GM12878 (cell line): ENCODE results near the gene WDR48. TPM values are rescaled to one million over a fixed set of nuclear protein-coding genes. Genes with fewer than 3 reads are reported as not detected.
A peak's percentile ranks its signal among the peaks of the same experiment; 100 is the strongest.

Experiments
- ATAC-seq: fragments of 200-7000 bp; cut with Tn5 transposase; 3 replicates; pipeline ENCODE4 v1.9.1; 2020; ENCODE audit warnings: mild to moderate bottlenecking, moderate library complexity
- BruUV-seq: library from RNA; stranded (reverse); fragments of 400-500 nt; replicated peaks from 2 replicates; lab custom pipeline; 2021; lab: Mats Ljungman, UMichigan
- CTCF ChIA-PET: fragments of 300-600 bp; sonication (Branson Sonifier 250); formaldehyde crosslinking; extraction: SDS; loops from one replicate; lab custom pipeline; 2021; ENCODE audit warnings: inconsistent platforms; lab: Yijun Ruan, JAX
- POLR2A ChIA-PET: fragments of 350-600 bp; formaldehyde crosslinking; extraction: SDS; loops from one replicate; lab custom pipeline; 2021; ENCODE audit warnings: inconsistent platforms; lab: Charles Lee
- RAD21 ChIA-PET: fragments of 300-600 bp; sonication (Branson Sonifier 250); formaldehyde crosslinking; loops from one replicate; lab custom pipeline; 2023; ENCODE audit warnings: antibody characterized with exemption; ENCODE audit not compliant: unreplicated experiment; lab: Charles Lee
- SMC1A ChIA-PET: fragments of 300-600 bp; sonication (Branson Sonifier 250); formaldehyde crosslinking; loops from one replicate; lab custom pipeline; 2023; ENCODE audit not compliant: unreplicated experiment, uncharacterized antibody; lab: Charles Lee
- DNase-seq: peaks from one replicate; pipeline ENCODE4 v3.0.0-alpha.2; 2011; ENCODE audit warnings: low read depth, low spot score
- FAIRE-seq: peaks from 3 replicates; lab custom pipeline; 2011; peaks lifted over from hg19 to GRCh38; lab: Jason Lieb, UNC
- H2AFZ ChIP-seq: 2 replicates; pipeline ENCODE4 v1.6.0; 2011; ENCODE audit warnings: low read depth, low read length, control low read depth; ENCODE audit not compliant: control insufficient read depth
- H3K27ac ChIP-seq: 2 replicates; pipeline ENCODE4 v1.5.1; 2011; ENCODE audit warnings: control low read depth; ENCODE audit not compliant: control insufficient read depth, insufficient read depth
- H3K27me3 ChIP-seq, 2 experiments: replicated peaks in 1 of 2; 2 replicates each; pipeline versions ENCODE4 v1.6.0 to v1.6.1; 2011; ENCODE audit warnings: low read length in 1 of 2; ENCODE audit not compliant: control insufficient read depth in 2 of 2, insufficient read depth in 2 of 2
- H3K36me3 ChIP-seq, 2 experiments: 2 replicates each; pipeline ENCODE4 v1.5.1; 2011; ENCODE audit warnings: low read length in 1 of 2; ENCODE audit not compliant: control insufficient read depth in 2 of 2, insufficient read depth in 2 of 2
- H3K4me1 ChIP-seq: 2 replicates; pipeline ENCODE4 v1.6.1; 2011; ENCODE audit warnings: mild to moderate bottlenecking, low read length, moderate library complexity, mixed read lengths; ENCODE audit not compliant: control insufficient read depth, insufficient read depth
- H3K4me2 ChIP-seq: 2 replicates; pipeline ENCODE4 v1.6.0; 2011; ENCODE audit warnings: control low read depth; ENCODE audit not compliant: control insufficient read depth, insufficient read depth
- H3K4me3 ChIP-seq: fragments of 200-600 bp; sonication (generic); 2 replicates; pipeline ENCODE4 v1.5.1; 2016
- H3K79me2 ChIP-seq: 2 replicates; pipeline ENCODE4 v1.6.0; 2011; ENCODE audit warnings: low read length; ENCODE audit not compliant: control insufficient read depth, insufficient read depth
- H3K9ac ChIP-seq: 2 replicates; pipeline ENCODE4 v1.8.0; 2011; ENCODE audit warnings: low read length, control low read depth, mixed read lengths; ENCODE audit not compliant: control insufficient read depth, insufficient read depth
- H3K9me3 ChIP-seq: replicated peaks from 3 replicates; pipeline ENCODE4 v1.5.1; 2011; ENCODE audit warnings: mild to moderate bottlenecking, low read length; ENCODE audit not compliant: control insufficient read depth, insufficient read depth
- H4K20me1 ChIP-seq: 2 replicates; pipeline ENCODE4 v1.6.0; 2011; ENCODE audit not compliant: control insufficient read depth, insufficient read depth
- HDAC2 ChIP-seq: fragments of 200-600 bp; sonication (generic); IDR thresholded peaks from 2 replicates; pipeline ENCODE4 v1.6.1; 2017
- HDGF ChIP-seq: fragments of 450-650 bp; IDR thresholded peaks from 2 replicates; pipeline ENCODE4 v1.6.1; 2016; ENCODE audit warnings: antibody characterized with exemption
- MTA2 ChIP-seq: fragments of 450-650 bp; IDR thresholded peaks from 2 replicates; pipeline ENCODE4 v1.6.1; 2016; ENCODE audit warnings: low read depth, mild to moderate bottlenecking, moderate library complexity
- SMAD1 ChIP-seq: fragments of 450-650 bp; IDR thresholded peaks from 2 replicates; pipeline ENCODE4 v1.6.1; 2018; ENCODE audit warnings: mild to moderate bottlenecking, low read depth; ENCODE audit not compliant: partially characterized antibody
- SMARCA5 ChIP-seq: fragments of 450-650 bp; IDR thresholded peaks from 2 replicates; pipeline ENCODE4 v1.6.1; 2017; ENCODE audit warnings: mild to moderate bottlenecking
- SREBF1 ChIP-seq: IDR thresholded peaks from 2 replicates; pipeline ENCODE4 v1.6.1; 2012; ENCODE audit warnings: mild to moderate bottlenecking, low read length
- ZNF217 ChIP-seq: fragments of 450-650 bp; IDR thresholded peaks from 2 replicates; pipeline ENCODE4 v1.6.1; 2017; ENCODE audit warnings: antibody characterized with exemption, mild to moderate bottlenecking
- ZZZ3 ChIP-seq: IDR thresholded peaks from 2 replicates; pipeline ENCODE4 v1.6.1; 2011; ENCODE audit warnings: low read depth; ENCODE audit not compliant: control insufficient read depth, insufficient read length
- WGBS: methylation state at CpG from one replicate; pipeline ENCODE4 v1.1.6; 2016; ENCODE audit warnings: low lambda C conversion rate; ENCODE audit not compliant: insufficient replicate concordance, insufficient coverage; ENCODE audit errors: missing lambda C conversion rate; 5-methylcytosine and 5-hydroxymethylcytosine counted together
- in situ Hi-C: fragments of 300-500 bp; cut with MboI; formaldehyde crosslinking; loops from 9 replicates; pipeline ENCODE4 v1.14.3; 2018; ENCODE audit warnings: mixed read lengths
- intact Hi-C: fragments of 100-400 bp; cut with micrococcal nuclease; formaldehyde crosslinking; loops from one replicate; pipeline ENCODE4 v1.14.2; 2022; ENCODE audit not compliant: unreplicated experiment
- polyA plus RNA-seq, 11 experiments: library from polyadenylated mRNA; depleted of rRNA in 4 of 11; unstranded in 6 of 11; stranded (reverse) in 5 of 11; fragments of >200 nt; fragmentation: Nextera tagmentation in 4 of 11; fragmentation: Illumina TruSeq in 1 of 11; extraction: Ambion mirVana in 4 of 11; extraction: Trizol in 1 of 11; gene quantifications; 1 replicate in 1 of 11; 2 replicates in 10 of 11; pipeline versions ENCODE4 v1.2.1 to v1.2.3, GENCODE V29; 2011 to 2016; ENCODE audit warnings: inconsistent platforms in 2 of 11, missing spikeins in 2 of 11, low read depth in 1 of 11
- total RNA-seq, 4 experiments: library from RNA; depleted of rRNA in 3 of 4; stranded (reverse); fragments of >200 nt in 3 of 4; fragmentation: Illumina TruSeq in 1 of 4; extraction: Trizol in 1 of 4; gene quantifications; 2 replicates each; pipeline versions ENCODE4 v1.2.1 to v1.2.3, GENCODE V29; 2013 to 2021
- TF ChIP-seq, protein P1 (sequence below), 3 experiments: IDR thresholded peaks in 2 of 3; conservative IDR thresholded peaks in 1 of 3; 2 replicates each; pipeline ENCODE4 v1.5.1; 2011; ENCODE audit warnings: low read depth in 3 of 3, low read length in 3 of 3, mild to moderate bottlenecking in 3 of 3, control low read depth in 2 of 3, moderate library complexity in 2 of 3, inconsistent platforms in 1 of 3, mixed read lengths in 1 of 3; ENCODE audit not compliant: control insufficient read depth in 2 of 3, insufficient read depth in 1 of 3; ENCODE audit errors: extremely low read depth in 1 of 3
- TF ChIP-seq, protein P2 (sequence below): fragments of 450-650 bp; IDR thresholded peaks from 2 replicates; pipeline ENCODE4 v1.6.1; 2016; ENCODE audit warnings: mild to moderate bottlenecking

The WDR48 gene
- total and polyA plus RNA-seq, 10 of the 15 experiments (the other 5 are each of a cell fraction or from before 2014, with no cell fraction given) = 16.8 to 43.8 (median 29.0) TPM

DNA sequence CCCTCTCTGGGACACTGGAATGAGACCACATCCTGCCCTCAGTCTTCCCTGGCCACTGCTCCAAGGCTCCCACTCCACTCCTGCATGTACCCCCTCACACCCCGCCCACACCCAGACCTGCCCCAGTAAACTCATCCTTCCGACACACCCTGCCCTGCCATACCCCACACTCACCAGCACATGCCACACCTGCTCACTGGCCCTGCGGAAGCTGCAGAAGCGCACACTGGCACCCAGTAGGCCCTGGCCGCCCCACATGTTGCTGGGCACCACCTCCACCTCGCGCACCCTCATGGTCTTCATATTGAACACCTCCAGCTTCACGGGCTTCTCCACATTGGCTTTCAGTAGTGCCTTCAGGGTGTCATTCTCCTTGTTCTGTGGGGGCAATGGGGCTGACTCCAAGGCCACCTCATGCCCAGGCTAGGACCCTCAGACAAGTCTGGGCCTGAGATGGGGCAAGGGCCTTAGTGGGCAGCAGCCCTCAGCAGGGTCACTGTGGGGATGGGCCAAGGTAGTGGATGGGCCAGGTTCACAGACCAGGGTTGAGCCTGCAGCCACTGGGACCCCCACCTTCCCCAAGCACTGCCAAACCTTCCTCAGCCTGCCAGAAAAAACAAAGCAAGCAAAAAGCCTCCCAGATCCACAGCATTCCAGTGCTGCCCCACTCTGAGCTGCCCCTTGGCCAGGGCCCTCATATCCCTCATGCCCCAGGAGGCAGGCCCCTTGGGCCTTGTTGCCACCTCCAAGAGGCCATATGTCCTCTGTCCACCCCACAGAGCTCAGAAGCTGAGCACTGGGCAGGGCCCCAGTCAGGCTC is 50.9 kb downstream of the WDR48 start:
- H3K4me1 ChIP-seq = peaks cover 10% of the 10 kb centered on the region
- SMC1A ChIA-PET = interaction anchor here (1.1 kb wide), 1 partner anchor 83 kb away, joined by 4 read pairs; no protein-coding TSS in a partner anchor
- no peaks in the 10 kb centered on the region for H3K9me3 ChIP-seq
- H3K4me3 ChIP-seq = no peak overlapping the region
- POLR2A ChIA-PET = no interaction called here
- CTCF ChIA-PET = interaction anchor here (0.7 to 3.4 kb wide), 3 partner anchors 11 to 185 kb away, joined by 3 to 33 read pairs (median 5); no protein-coding TSS in a partner anchor
- no peak for FAIRE-seq
- no peaks in the 10 kb centered on the region for H3K27me3 ChIP-seq
- 97% methylated on average over 8 of the region's 8 CpGs for WGBS
- TF ChIP-seq SREBF1 (no peak), SMARCA5 (no peak), HDAC2 (no peak), ZZZ3 (no peak), HDGF (no peak)
- DNase-seq = no peak
- H2AFZ ChIP-seq = no peak overlapping the region
- no TSS peak for BruUV-seq
- no peak overlapping the region for H3K9ac ChIP-seq
- no peak overlapping the region for H3K27ac ChIP-seq
- intact Hi-C loops = no loop called here
- H3K4me2 ChIP-seq = no peak overlapping the region
- no peak for ATAC-seq
- RAD21 ChIA-PET = interaction anchor here (0.7 to 3.4 kb wide), 3 partner anchors 75 to 186 kb away, joined by 3 to 25 read pairs (median 4); no protein-coding TSS in a partner anchor
- no peaks in the 10 kb centered on the region; the same call in 1 of the 2 replicates for H4K20me1 ChIP-seq
- peaks cover 13% of the 10 kb centered on the region for H3K79me2 ChIP-seq
- in situ Hi-C loops = loop anchor here (5.0 kb wide), 1 partner anchor 180 kb away; the partner anchor contains the start of gene CX3CR1
- H3K36me3 ChIP-seq = peaks cover 0 to 26% of the 10 kb centered on the region in 2 experiments; a peak in 3 of 4 replicates

DNA sequence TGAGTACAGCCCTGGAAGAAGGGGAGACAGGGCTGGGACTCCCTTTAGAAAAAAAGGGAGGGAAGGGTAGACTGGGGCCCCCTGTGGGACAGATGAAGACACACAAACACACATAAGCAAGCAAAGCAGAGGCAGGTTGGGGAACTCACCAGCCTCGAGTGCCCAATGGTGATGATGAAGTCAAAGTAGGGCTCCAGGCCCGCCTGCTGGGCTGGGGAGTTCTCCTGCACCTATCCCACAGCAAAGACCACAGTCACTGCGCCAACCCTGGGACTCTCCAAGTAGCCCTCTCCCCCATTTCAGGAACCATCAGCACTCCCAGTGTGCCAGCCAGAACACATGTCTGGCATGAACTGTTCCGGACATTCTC is 51.5 kb downstream of the WDR48 start:
- Histone ChIP-seq H3K27ac (no peak overlapping the region), H4K20me1 (no peaks in the 10 kb centered on the region; the same call in 1 of the 2 replicates), H3K4me2 (no peak overlapping the region), H3K9ac (no peak overlapping the region), H3K36me3 (peaks cover 0 to 20% of the 10 kb centered on the region in 2 experiments; a peak in 3 of 4 replicates), H3K27me3 (no peaks in the 10 kb centered on the region), H3K4me1 (peaks cover 16% of the 10 kb centered on the region), H3K9me3 (no peaks in the 10 kb centered on the region), H3K4me3 (no peak overlapping the region), H3K79me2 (peaks cover 14% of the 10 kb centered on the region), H2AFZ (no peak overlapping the region)
- FAIRE-seq (peak; percentile 35), DNase-seq (no peak), ATAC-seq (peak; percentile 5)
- in situ Hi-C loops = loop anchor here (5.0 kb wide), 1 partner anchor 179 kb away; the partner anchor contains the start of gene CX3CR1
- 87% methylated on average over 4 of the region's 4 CpGs for WGBS
- no TSS peak for BruUV-seq
- CTCF ChIA-PET = interaction anchor here (0.7 to 3.4 kb wide), 3 partner anchors 11 to 184 kb away, joined by 3 to 33 read pairs (median 5); no protein-coding TSS in a partner anchor
- intact Hi-C loops = no loop called here
- SMC1A ChIA-PET = no interaction called here
- RAD21 ChIA-PET = interaction anchor here (0.7 to 3.4 kb wide), 3 partner anchors 75 to 185 kb away, joined by 3 to 25 read pairs (median 4); no protein-coding TSS in a partner anchor
- POLR2A ChIA-PET = no interaction called here
- TF ChIP-seq, protein P1, sequence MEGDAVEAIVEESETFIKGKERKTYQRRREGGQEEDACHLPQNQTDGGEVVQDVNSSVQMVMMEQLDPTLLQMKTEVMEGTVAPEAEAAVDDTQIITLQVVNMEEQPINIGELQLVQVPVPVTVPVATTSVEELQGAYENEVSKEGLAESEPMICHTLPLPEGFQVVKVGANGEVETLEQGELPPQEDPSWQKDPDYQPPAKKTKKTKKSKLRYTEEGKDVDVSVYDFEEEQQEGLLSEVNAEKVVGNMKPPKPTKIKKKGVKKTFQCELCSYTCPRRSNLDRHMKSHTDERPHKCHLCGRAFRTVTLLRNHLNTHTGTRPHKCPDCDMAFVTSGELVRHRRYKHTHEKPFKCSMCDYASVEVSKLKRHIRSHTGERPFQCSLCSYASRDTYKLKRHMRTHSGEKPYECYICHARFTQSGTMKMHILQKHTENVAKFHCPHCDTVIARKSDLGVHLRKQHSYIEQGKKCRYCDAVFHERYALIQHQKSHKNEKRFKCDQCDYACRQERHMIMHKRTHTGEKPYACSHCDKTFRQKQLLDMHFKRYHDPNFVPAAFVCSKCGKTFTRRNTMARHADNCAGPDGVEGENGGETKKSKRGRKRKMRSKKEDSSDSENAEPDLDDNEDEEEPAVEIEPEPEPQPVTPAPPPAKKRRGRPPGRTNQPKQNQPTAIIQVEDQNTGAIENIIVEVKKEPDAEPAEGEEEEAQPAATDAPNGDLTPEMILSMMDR (IDR thresholded peaks at IDR 0.05 in 2 of 3, conservative IDR thresholded peaks at IDR 0.05 in 1 of 3; ENCODE audit: control insufficient read depth in 2 of 3, extremely low read depth in 1 of 3, insufficient read depth in 1 of 3, low read depth in 3 of 3, low read length in 3 of 3) = peak in 2 of 3 experiments; percentile 6 to 23; a peak in 1 of 6 replicates
- TF ChIP-seq, protein P2, sequence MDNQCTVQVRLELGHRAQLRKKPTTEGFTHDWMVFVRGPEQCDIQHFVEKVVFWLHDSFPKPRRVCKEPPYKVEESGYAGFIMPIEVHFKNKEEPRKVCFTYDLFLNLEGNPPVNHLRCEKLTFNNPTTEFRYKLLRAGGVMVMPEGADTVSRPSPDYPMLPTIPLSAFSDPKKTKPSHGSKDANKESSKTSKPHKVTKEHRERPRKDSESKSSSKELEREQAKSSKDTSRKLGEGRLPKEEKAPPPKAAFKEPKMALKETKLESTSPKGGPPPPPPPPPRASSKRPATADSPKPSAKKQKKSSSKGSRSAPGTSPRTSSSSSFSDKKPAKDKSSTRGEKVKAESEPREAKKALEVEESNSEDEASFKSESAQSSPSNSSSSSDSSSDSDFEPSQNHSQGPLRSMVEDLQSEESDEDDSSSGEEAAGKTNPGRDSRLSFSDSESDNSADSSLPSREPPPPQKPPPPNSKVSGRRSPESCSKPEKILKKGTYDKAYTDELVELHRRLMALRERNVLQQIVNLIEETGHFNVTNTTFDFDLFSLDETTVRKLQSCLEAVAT = no peak
- no peak for TF ChIP-seq ZNF217
- TF ChIP-seq SMAD1 = no peak
- no peak for TF ChIP-seq MTA2
